ENCODE data around the gene CRYM. TPM values are rescaled to one million over a fixed set of nuclear protein-coding genes. Genes with fewer than 3 reads are reported as not detected.

CRYM gene
- total RNA-seq, 1 donor, result not detected

DNA sequence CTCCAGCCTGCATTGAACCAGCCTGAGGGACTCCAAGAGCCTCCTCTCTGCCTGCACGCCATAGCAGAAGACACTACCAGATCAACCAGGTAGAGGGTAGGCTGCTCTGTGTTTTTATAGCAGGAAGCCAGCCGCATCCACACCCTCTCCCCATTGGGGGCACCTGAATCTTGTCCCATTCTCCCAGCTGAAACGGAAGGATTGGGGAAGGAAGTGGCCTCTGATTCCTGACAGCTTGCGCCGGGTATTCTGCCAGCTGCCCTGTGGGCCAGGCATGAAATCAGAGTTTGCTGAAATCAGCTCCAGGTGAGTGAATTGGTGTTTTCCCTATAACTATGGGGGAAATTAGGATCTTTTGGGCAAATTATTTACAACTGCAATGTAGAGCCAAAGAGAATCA lies 66.6 kb downstream of the CRYM start, which contains the start of gene ZP2:
TSS of gene ZP2 (minus strand) at position 89 of the 400 bp plus-strand sequence. CDS start at position 62, 27 bp downstream.
- no peak for DNase-seq (ENCODE audit: low read depth)
- TF ChIP-seq, protein P1, sequence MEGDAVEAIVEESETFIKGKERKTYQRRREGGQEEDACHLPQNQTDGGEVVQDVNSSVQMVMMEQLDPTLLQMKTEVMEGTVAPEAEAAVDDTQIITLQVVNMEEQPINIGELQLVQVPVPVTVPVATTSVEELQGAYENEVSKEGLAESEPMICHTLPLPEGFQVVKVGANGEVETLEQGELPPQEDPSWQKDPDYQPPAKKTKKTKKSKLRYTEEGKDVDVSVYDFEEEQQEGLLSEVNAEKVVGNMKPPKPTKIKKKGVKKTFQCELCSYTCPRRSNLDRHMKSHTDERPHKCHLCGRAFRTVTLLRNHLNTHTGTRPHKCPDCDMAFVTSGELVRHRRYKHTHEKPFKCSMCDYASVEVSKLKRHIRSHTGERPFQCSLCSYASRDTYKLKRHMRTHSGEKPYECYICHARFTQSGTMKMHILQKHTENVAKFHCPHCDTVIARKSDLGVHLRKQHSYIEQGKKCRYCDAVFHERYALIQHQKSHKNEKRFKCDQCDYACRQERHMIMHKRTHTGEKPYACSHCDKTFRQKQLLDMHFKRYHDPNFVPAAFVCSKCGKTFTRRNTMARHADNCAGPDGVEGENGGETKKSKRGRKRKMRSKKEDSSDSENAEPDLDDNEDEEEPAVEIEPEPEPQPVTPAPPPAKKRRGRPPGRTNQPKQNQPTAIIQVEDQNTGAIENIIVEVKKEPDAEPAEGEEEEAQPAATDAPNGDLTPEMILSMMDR (IDR thresholded peaks at IDR 0.05; ENCODE audit: insufficient read depth, low read depth, low read length), result no peak
- H3K4me3 ChIP-seq (ENCODE audit: low read depth, low read length), result no peak within 1 kb of the TSS

Other genes with a start within 250 kb of the CRYM start
- gene DNAH3, start 127.4 kb downstream of the CRYM start, total RNA-seq, result under 0.01 TPM in 2 replicates
- 41.9 and 47.9 TPM in 2 replicates for gene LDAF1, start 119.6 kb downstream of the CRYM start, total RNA-seq
- gene ZP2, start 66.7 kb downstream of the CRYM start, total RNA-seq, result not detected in 2 replicates
- not detected in 2 replicates for gene ANKS4B, start 44.6 kb downstream of the CRYM start, total RNA-seq

All from fibroblast of villous mesenchyme (primary cell).